DOHH2 (cell line): ENCODE results near the gene ZNF674.

Experiments used
- CTCF ChIP-seq: fragments of 200-600 bp; sonication (generic); IDR thresholded peaks from one replicate; pipeline ENCODE4 v1.5.1; 2014; ENCODE audit warnings: antibody characterized with exemption, mild to moderate bottlenecking, low read depth, low read length; ENCODE audit not compliant: poor library complexity, severe bottlenecking
- EZH2phosphoT487 ChIP-seq: fragments of 200-600 bp; sonication (generic); IDR thresholded peaks from 2 replicates; pipeline ENCODE4 v1.6.1; 2017; ENCODE audit warnings: borderline replicate concordance, mild to moderate bottlenecking, antibody characterized with exemption, low read length, moderate library complexity, mixed read lengths

- TF ChIP-seq CTCF = no peak
- no peak for TF ChIP-seq EZH2phosphoT487
Measured at GRCh38 chrX:46559062-46559461, 13.8 kb upstream of the ZNF674 start.
